Activated effector memory CD4-positive, alpha-beta T cell treated with Interleukin-2 at 50 U/mL for 16 hours (primary cell): ENCODE measurements around the gene HAL.

ENCODE experiments used
- DNase-seq: peaks from one replicate; pipeline ENCODE4 v3.0.0-alpha.2; 2020

Gene HAL, protein sequence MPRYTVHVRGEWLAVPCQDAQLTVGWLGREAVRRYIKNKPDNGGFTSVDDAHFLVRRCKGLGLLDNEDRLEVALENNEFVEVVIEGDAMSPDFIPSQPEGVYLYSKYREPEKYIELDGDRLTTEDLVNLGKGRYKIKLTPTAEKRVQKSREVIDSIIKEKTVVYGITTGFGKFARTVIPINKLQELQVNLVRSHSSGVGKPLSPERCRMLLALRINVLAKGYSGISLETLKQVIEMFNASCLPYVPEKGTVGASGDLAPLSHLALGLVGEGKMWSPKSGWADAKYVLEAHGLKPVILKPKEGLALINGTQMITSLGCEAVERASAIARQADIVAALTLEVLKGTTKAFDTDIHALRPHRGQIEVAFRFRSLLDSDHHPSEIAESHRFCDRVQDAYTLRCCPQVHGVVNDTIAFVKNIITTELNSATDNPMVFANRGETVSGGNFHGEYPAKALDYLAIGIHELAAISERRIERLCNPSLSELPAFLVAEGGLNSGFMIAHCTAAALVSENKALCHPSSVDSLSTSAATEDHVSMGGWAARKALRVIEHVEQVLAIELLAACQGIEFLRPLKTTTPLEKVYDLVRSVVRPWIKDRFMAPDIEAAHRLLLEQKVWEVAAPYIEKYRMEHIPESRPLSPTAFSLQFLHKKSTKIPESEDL

DNA sequence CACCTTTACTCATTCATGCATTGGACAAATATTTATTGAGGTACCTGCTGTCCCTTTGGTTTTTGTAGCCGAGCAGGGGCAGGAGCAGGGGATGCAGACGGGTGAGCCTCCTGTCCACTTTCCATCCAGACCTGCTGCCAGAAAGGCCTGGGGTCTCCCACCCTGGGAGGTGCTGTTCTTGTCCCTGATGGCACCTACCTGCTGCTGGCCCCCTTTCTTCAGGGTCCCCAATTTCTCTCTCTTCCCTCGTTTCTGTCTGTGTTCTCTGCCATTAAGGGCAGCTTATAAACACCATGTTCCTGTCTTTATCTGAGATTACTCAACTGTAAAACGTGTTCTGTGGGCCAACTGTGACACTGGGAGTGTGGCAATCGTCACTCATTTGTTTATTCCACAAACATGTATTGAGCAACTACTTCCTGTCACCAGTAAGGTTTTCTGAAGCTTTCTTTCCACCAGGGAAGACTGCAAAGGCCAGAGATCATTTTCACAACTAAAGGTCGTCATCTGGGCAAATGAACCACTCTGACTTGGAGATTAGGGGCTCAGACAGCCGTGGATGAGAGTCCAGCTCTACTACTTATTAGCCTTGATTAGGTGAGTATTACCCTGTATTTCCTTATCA, at the start of gene HAL:
Gene HAL, minus strand, starts transcription at position 311 of the 625 bp plus-strand sequence. CDS start 434 bp downstream, outside the sequence.
- DNase-seq = no peak

DNA sequence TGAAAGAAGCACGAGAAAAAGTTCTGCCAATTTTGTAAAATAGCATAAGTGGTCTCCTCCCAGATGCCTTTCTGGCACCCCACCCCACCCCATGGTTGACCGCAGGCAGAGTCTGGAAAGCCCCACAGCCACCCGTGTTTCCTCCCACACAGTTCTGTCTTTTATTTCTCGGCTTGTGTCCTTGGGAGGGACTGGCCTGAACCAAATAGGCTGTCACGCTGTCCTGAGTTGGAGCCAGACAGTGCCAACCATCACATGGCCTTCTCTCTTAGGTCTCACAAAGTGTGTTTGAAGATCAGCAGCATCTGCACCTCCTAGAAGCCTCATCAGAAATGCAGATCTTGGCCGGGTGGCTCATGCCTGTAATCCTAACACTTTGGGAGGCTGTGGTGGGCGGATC, 49.4 kb upstream of the HAL start:
- no peak for DNase-seq

DNA sequence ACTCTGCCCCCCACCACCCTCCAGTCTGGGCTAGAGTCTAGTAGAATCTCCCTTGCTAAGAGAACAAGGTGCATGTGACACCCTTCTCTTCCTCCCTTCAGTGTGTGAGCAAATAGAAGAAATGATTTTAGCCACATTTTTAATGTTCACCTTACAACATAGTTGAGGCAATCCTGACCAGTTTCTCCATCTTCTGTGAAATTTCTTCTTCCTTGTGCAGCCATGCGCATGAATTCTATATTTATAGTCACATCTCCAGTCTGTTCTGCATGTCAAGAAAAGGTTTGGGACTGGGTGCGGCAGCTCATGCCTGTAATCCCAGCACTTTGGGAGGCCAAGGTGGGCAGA, 48.8 kb upstream of the HAL start:
- no peak for DNase-seq

DNA sequence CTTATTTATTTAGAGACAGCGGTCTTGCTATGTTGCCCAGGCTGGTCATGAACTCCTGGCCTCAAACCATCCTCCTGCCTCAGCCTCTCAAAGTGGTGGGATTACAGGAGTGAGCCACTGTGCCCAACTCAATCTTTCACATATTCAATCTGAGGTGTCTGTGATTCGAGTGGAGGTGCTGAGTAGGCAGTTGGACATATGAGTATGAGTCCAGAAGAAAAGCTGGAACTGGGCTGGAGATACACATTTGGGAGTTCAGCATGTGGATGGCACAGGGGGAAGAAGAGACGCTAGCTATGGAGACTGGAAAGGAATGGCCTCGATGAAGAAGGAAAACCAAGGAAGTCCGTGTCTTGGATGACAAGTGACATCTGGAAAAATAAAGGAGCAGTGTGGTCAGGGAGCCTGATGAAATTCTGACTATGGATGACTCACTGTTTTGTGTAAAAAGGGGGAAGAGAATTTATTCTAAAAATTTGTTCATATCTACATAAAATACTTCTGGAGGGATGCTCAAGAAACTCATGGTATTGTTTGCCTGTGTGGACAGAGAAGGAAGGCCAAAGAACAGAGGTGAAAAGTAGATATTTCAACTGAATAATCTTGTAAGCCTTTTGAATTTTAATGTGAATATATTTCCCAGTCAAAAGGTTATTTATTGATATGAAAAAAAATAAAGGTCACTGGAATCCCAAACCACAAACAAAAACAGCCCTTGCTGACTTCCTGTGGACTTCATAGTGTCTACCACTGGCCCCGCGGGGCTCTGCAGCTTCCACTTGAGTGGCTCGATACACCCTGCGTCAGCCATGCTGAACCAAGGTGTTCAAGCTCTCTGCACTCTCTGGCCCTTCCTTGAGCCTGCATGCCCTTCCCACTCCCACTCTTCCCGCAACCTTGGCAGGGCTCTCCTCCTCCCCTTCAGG, 48.1 kb upstream of the HAL start:
- DNase-seq = no peak

DNA sequence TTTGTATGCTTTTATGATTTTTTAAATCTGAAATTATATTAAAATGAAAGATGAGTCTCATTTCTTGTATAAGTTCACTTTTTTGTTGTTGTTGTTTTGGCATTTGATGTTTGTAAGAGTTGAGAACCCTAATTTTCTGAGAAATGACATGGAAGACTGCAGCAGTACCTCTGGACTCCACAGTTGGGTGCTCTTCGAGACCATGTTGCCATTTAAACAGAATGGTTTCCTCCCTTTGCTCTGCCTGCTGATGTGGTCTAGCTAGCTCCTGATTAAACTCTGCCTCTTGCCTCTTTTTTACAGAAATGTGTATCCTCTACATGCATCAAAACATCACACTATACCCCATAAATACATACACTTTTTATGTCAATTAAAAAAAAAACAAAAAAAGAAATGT, 45.0 kb upstream of the HAL start:
- no peak for DNase-seq

DNA sequence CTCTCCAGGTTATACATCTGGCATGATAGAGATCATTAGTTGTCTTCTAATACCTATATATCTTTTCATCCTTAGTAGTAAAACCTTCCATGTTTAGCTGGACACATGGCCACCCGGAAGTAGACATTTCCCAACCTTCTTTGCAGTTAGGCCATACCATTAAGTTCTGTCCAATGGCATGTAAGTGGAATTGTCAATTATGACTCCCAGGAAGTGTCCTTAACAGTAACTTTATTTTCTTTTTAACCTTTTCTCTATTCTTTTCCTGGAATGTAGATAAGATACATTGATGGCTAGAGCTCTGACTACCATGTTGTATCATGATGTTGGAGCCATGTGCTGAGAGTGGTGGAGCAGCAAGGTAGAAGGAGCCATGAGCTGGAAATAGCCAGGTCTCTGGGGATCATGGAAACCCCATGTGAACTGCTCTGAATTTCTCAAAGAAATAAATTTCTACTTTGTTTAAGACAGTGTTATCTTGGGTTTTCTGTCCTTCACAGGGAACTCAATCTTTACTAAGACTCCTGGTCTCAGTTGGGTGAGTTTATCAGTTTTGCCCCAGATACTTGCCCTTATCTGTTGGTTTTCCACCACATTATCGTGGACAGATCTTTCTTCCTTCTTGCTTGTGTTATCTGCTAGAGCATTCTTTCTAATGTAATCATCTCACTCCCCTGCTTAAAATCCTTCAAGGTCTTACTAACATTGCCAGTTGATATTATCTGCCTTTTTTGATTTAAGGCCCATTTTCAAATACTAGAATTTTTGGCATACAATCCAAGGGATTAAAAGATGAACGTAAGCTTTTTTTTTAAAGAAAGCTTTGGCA, 44.4 kb upstream of the HAL start:
- DNase-seq = no peak

DNA sequence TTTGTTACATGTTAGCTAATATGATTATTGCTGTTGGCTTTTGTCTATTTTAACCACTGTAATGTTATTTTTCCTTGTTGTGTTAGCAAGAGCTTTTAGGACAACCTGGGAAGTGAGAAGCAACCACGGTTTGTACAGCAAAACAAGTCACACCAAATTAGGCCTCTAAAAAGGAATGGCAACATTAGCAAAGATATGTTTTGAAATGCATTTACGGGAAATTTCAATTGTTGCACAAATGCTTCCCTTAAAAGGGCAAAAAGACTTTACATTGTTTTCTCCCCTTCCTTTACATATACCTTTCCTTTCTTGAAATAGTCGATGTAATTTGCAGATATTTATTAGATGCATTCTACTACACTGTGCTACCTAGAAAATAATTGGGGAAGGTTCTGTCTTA, 43.4 kb upstream of the HAL start:
- no peak for DNase-seq

DNA sequence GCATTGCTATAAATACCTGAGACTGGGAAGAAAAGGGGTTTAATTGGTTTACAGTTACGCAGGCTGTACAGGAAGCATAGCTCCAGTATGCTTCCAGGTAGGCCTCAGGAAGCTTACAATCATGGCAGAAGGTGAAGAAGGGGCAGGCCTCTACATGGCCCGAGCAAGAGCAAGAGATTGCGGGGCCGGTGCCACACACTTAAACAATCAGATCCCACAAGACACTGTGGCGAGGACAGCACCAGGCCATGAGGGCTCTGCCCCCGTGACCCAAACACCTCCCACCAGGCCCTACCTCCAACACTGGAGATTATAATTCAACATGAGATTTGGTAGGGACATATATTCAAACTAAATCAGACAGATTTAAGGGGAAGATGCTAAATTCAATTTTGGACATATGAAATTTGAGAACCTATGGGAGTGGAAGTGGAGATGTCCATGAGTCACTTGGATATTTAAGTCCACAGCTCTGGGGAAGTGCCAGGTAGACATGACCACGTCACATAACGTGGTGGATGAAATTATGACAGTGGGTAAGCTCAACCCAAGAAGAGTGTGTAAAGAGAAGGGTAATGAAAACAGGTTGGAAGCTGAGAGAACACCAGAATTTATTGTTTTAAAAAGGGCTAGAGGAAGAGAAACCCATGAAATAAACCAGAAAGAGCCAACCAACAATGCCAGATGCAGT, 40.8 kb upstream of the HAL start:
- no peak for DNase-seq

DNA sequence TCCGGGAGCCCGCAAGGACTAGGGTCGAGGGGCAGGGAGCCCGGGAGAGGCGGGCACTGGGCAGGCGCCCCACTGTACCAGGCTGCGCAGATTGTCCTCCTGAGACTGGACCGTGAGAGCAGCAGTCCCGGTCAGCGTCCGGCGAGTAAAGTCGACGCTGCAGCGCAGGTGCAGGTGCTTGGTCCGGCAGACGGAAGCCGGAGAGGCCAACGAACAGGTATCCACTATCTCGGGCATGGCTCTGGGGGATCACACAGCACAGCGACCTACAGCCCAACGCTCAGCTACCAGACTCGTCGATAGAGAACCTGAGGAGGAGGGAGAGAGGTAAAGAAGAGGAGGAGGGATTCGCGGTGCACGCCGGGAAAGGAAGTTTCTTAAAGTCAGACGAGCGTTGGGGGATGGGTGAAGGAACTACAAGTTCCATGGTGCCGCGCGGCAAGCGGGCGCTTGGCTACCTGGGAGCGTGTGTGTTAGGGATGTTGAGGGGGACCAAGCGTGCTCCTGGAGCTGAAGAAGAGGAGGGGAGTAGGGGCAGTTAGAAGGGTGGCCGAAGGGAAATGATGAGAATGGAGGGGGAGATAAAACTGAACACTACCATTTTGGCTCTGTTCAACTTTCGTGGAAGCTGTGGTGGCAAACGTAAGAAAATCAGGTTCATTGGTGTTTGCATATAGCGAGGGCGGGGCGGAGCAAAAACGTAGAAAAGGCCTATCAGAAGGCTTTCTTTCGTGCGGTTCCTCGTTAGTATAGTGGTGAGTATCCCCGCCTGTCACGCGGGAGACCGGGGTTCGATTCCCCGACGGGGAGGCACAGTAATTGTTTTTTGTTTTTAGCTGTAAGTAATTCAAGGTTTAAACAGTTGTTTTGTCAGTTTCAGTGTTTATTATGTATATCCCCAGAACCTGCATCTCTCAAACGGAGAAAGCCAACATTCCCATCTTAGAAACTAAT, 39.4 kb upstream of the HAL start, which contains the start of gene LTA4H:
Gene LTA4H, minus strand, starts transcription at position 305 of the 954 bp plus-strand sequence. Its CDS starts 68 bp downstream, at position 237.
- peak; percentile 93 for DNase-seq

DNA sequence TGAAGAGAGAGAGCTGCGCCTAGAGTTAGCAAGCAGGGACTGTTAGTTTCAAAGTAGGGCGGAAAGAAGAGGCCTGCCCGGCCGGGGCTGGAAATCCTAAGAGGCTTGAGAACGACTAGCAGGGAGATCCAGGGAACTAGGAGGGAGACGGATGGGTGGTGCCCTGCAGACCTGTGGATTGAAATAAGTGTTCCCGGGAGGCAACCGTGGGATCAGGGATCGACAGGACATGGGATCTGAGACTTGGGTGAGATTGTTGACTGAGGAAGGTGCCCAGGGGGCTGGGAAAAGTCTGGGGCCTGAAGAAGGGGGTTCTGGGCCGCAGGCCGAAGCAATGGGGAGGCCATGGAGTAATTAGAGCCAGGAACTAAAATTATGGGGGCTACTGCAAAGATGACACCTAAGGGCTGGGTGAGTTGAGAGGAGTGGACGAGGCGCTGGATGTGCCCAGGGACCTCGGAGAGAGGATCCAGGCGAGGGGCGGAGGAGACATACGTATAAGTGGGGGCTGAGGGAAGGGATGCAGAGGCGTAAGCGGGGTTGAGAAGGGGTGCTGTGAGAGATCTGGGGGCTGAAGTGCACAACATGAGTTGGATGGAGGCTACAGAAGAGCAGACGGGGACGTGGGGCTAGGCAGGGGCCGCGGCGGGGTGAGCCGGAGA, 38.6 kb upstream of the HAL start:
- no peak for DNase-seq

DNA sequence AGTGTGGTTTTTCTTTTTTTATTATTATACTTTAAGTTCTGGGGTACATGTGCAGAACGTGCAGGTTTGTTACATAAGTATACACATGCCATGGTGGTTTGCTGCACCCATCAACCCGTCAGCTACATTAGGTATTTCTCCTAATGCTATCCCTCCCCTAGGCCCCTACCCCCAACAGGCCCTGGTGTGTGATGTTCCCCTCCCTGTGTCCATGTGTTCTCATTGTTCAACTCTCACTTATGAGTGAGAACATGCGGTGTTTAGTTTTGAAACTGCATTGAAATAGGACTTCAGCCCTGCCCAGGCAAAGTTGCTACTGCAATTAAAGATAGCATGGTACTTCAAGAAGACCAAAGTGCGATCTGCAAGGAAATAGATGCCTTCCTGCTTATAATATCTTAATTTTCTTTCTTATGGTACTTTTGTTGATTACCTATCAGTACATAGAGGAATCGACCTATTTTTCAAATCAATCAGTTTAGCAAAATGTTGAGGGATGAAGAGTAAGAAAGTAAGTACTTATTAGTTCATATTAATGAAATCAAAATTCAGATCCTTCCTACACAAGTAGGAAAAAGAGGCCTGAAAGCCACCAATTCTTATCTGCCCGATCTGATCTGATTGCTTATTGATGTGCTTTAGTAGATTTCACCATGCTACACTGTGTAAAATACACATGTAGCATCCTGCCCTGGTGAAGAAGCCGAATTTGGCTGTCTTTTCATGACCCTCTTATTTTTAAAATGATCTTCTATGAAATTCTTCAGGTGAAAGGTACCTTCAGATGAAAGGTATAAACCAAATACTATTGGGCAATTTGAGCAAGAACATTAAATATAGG, 37.6 kb upstream of the HAL start:
- no peak for DNase-seq

DNA sequence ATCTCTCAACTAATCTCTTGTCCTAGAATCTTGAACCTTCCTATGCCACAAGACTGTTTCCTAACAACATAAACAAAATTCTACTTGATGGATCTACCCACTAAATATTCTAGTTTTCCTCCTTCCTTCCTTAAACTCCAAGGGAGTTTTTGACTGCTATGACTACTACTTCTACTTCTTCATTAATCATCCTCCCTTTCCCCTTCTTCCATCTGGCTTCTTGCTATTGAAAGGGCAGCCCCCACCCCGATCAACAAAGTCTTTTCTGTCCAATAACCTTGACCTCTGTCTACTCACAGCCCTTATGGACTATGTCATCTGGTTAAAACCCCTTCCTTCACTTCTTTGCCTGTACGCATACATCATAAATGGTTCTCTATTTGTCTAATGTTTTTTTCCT, 33.7 kb upstream of the HAL start:
- DNase-seq = no peak

DNA sequence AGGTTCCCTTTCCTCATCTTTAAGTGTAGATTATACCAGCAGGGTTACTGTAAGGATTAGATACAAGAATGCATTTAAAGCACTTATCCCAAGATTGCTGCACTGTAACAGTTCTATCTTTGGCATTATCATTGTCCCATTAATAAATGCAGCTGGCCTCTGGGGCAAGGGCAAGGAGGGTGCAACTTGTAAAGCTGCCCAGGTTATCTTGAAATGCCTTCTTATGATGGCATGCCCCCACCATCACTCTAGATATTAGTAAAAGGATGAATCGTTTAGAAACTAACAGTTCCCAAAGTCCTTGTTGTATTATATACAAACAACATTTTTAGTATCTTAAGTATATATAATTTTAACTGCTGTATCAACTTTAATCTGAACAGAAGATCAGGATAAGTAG, 32.4 kb upstream of the HAL start:
- no peak for DNase-seq

DNA sequence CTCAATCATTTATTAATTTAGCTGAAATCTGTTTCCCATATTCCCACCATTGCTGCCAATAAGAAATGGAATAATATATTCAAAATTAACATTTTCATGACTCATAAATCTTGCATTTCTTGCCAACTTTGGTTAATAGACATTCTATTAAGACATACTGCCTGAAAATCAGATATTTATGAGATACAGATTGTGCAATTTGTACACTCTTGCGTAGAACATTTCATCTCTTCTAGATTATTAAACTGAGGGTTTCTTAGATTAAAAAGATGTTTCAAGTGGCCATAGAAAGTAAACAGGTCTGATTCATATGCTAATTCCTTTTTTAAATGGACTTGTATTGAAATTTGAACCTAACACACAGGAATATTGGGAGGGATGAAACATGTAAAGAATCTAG, 30.2 kb upstream of the HAL start:
- DNase-seq = no peak

DNA sequence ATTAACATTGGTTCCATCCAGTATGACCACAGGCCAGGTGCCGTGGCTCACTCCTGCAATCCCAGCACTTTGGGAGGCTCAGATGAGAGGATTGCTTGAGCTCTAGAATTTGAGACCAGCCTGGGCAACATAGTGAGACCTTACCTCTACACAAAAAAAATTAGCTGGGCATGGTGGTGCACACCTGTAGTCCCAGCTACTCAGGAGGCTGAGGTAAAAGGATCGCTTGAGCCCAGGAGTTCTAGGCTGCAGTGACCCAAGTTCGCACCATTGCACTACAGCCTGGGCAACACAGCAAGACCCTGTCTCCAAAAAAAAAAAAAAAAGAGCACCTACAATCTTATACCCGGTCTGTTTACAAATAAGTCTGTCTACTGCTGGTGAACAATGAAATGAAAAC, 29.4 kb upstream of the HAL start:
- no peak for DNase-seq

DNA sequence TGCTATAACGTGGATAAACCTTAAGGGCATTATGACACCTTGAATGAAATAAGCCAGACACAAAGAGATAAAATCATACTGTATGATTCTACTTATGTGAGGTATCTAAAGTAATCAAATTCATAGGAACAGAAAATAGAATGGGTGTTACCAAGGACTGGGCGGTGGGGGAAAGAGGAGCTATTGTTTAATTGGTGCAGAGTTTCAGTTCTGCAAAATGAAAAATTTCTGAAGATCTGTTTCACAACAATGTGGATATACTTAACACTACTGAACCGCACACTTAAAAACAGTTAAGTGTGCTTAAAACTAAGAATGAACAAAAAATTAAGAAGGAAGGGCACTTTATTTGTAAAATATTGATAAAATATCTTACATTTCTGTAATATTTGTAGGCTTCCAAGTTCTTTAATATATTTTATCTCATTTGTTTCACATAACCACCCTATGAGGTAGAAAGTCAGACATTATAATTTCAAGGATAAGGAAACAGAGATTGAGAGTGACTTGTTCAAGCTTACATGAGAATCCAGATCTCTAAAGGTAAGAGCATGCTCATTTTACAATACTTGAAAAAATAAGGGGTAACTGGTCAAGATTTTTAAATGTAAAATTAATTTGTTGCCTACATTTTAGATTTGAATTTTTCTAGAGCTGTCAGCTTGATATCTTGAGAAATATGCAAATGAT, 24.3 kb upstream of the HAL start:
- no peak for DNase-seq

DNA sequence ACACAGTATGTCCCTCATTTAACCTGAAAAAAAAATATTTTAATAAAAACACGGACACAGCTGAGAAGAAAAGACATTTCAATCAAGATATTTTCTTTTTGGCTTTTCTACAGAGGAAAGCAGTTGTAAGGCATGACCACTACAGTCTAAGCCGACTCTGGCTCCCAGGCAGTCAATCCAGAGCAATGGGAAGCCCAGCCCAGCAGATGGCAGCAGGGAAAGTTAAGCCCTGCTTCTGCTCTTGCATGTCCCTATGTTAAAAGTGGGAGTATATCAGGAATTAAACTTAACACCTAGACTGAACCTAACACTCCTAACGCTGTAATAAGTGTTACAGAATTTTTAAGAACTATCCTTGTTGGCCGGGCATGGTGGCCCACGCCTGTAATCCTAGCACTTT, 19.5 kb upstream of the HAL start:
- DNase-seq = no peak
